GM21619 (cell line): ENCODE results near the gene EGFL8.

ENCODE experiments used
- ATAC-seq: cut with Tn5 transposase; IDR thresholded peaks from one replicate; pipeline ENCODE4 v1.9.1; 2021; ENCODE audit not compliant: unreplicated experiment

Gene EGFL8

GRCh38 chr6:32167154-32167760 lies 2.9 kb downstream of the EGFL8 start:
- ATAC-seq: no peak

- ATAC-seq: no peak
Measured at GRCh38 chr6:32167761-32168262, 3.4 kb downstream of the EGFL8 start.

- no peak for ATAC-seq
Measured at GRCh38 chr6:32168350-32168749, 4.0 kb downstream of the EGFL8 start.

- ATAC-seq: no peak
Measured at GRCh38 chr6:32168807-32169591, 4.6 kb downstream of the EGFL8 start.

GRCh38 chr6:32170294-32170693 lies 5.9 kb downstream of the EGFL8 start:
- no peak for ATAC-seq

GRCh38 chr6:32171234-32171633 lies 6.8 kb downstream of the EGFL8 start:
- no peak for ATAC-seq

GRCh38 chr6:32173051-32173727 lies 8.8 kb downstream of the EGFL8 start:
- no peak for ATAC-seq

GRCh38 chr6:32174416-32174815 lies 10.0 kb downstream of the EGFL8 start:
- ATAC-seq: no peak

GRCh38 chr6:32175322-32175710 lies 10.9 kb downstream of the EGFL8 start:
- ATAC-seq: no peak

GRCh38 chr6:32175711-32176475 lies 11.5 kb downstream of the EGFL8 start, which contains the start of gene AGPAT1:
Gene AGPAT1 (minus strand): TSS chr6:32176084. CDS start chr6:32171496, 4,588 bp downstream.
- peak; percentile 40 for ATAC-seq

GRCh38 chr6:32176476-32177182 lies 12.2 kb downstream of the EGFL8 start:
- ATAC-seq: no peak

- no peak for ATAC-seq
Measured at GRCh38 chr6:32177183-32177787, 12.9 kb downstream of the EGFL8 start.

GRCh38 chr6:32177788-32178546 lies 13.6 kb downstream of the EGFL8 start, which contains the start of gene RNF5:
Gene RNF5 (plus strand): TSS chr6:32178405. CDS start chr6:32178512, 107 bp downstream.
- ATAC-seq: peak; percentile 78

- no peak for ATAC-seq
Measured at GRCh38 chr6:32178547-32179440, 14.4 kb downstream of the EGFL8 start.

- no peak for ATAC-seq
Measured at GRCh38 chr6:32179766-32180405, 15.5 kb downstream of the EGFL8 start.

- ATAC-seq: no peak
Measured at GRCh38 chr6:32181148-32181702, 16.8 kb downstream of the EGFL8 start.

- ATAC-seq: no peak
Measured at GRCh38 chr6:32181915-32182529, 17.6 kb downstream of the EGFL8 start.
